ENCODE data around the gene PYGL. TPM values are rescaled to one million over a fixed set of nuclear protein-coding genes. Genes with fewer than 3 reads are reported as not detected.

The PYGL gene
- polyA plus RNA-seq, 1 donor (not counting 4 experiments of a cell fraction or from before 2014, with no cell fraction given), result 331 TPM

- no peaks in the 10 kb centered on the region for H3K9me1 ChIP-seq (ENCODE audit: control insufficient read depth, extremely low read depth, insufficient read depth, low read length)
- H4K20me1 ChIP-seq (ENCODE audit: control insufficient read depth, extremely low read depth, insufficient read depth, low read length), result no peaks in the 10 kb centered on the region
- H3K79me2 ChIP-seq (ENCODE audit: control insufficient read depth, insufficient read depth, low read length), result peaks cover 55% of the 10 kb centered on the region
- DNase-seq (ENCODE audit: low read depth, low spot score), result no peak
- peaks cover 52% of the 10 kb centered on the region for H3K4me1 ChIP-seq (ENCODE audit: control insufficient read depth, extremely low read depth, insufficient read depth, low read length)
- no peak overlapping the region for H3K9ac ChIP-seq (ENCODE audit: control insufficient read depth, extremely low read depth, insufficient read depth, low read length)
- peak; percentile 83 for FAIRE-seq
- no peaks in the 10 kb centered on the region for H3K9me3 ChIP-seq (ENCODE audit: control insufficient read depth, low read depth, low read length)
- peak overlapping the region; percentile 61 for H3K27ac ChIP-seq (ENCODE audit: control insufficient read depth, insufficient read depth, low read length)
- H3K4me2 ChIP-seq (ENCODE audit: control insufficient read depth, extremely low read depth, insufficient read depth, low read depth, low read length), result peak overlapping the region; percentile 89
- dilution Hi-C loops (cut with MboI; ENCODE audit: extremely low pct_ligation_motif_present, low sequenced_read_pairs), result no loop called here
- H3K36me3 ChIP-seq (ENCODE audit: control insufficient read depth in 2 of 2, extremely low read depth in 1 of 2, insufficient read depth in 2 of 2, low read length in 2 of 2), result peaks cover 2 to 13% of the 10 kb centered on the region in 2 experiments
- H3K4me3 ChIP-seq (ENCODE audit: control insufficient read depth in 2 of 3, extremely low read depth in 1 of 3, insufficient read depth in 2 of 3, low read depth in 1 of 3, low read length in 3 of 3), result peak overlapping the region in 1 of 3 experiments; percentile 46
- TF ChIP-seq EZH2 (IDR thresholded peaks at IDR 0.05; ENCODE audit: low read length) (no peak), CTCF (optimal IDR thresholded peaks at IDR 0.05 in 1 of 3, IDR thresholded peaks at IDR 0.05 in 1 of 3, conservative IDR thresholded peaks at IDR 0.05 in 1 of 3; ENCODE audit: extremely low read depth in 1 of 3, insufficient read depth in 2 of 3, low read length in 3 of 3) (no peak)
- H2AFZ ChIP-seq (ENCODE audit: control insufficient read depth, low read length), result no peak overlapping the region
- H3K27me3 ChIP-seq (ENCODE audit: control insufficient read depth, extremely low read depth, insufficient read depth, low read length), result no peaks in the 10 kb centered on the region
Observed at GRCh38 chr14:50941151-50941550, 3.1 kb downstream of the PYGL start.

GRCh38 chr14:50937800-50938199 is 6.5 kb downstream of the PYGL start:
- Histone ChIP-seq H3K4me2 (ENCODE audit: control insufficient read depth, extremely low read depth, insufficient read depth, low read depth, low read length) (peak overlapping the region; percentile 81), H3K36me3 (ENCODE audit: control insufficient read depth in 2 of 2, extremely low read depth in 1 of 2, insufficient read depth in 2 of 2, low read length in 2 of 2) (peaks cover 9 to 30% of the 10 kb centered on the region in 2 experiments), H2AFZ (ENCODE audit: control insufficient read depth, low read length) (no peak overlapping the region), H3K27ac (ENCODE audit: control insufficient read depth, insufficient read depth, low read length) (peak overlapping the region; percentile 59), H4K20me1 (ENCODE audit: control insufficient read depth, extremely low read depth, insufficient read depth, low read length) (no peaks in the 10 kb centered on the region), H3K79me2 (ENCODE audit: control insufficient read depth, insufficient read depth, low read length) (peaks cover 60% of the 10 kb centered on the region), H3K9me3 (ENCODE audit: control insufficient read depth, low read depth, low read length) (no peaks in the 10 kb centered on the region), H3K9me1 (ENCODE audit: control insufficient read depth, extremely low read depth, insufficient read depth, low read length) (no peaks in the 10 kb centered on the region), H3K4me3 (ENCODE audit: control insufficient read depth in 2 of 3, extremely low read depth in 1 of 3, insufficient read depth in 2 of 3, low read depth in 1 of 3, low read length in 3 of 3) (no peak overlapping the region), H3K27me3 (ENCODE audit: control insufficient read depth, extremely low read depth, insufficient read depth, low read length) (no peaks in the 10 kb centered on the region), H3K9ac (ENCODE audit: control insufficient read depth, extremely low read depth, insufficient read depth, low read length) (peak overlapping the region; percentile 19), H3K4me1 (ENCODE audit: control insufficient read depth, extremely low read depth, insufficient read depth, low read length) (peaks cover 52% of the 10 kb centered on the region)
- DNase-seq (ENCODE audit: low read depth, low spot score) (no peak), FAIRE-seq (no peak)
- dilution Hi-C loops (cut with MboI; ENCODE audit: extremely low pct_ligation_motif_present, low sequenced_read_pairs), result no loop called here
- TF ChIP-seq CTCF (optimal IDR thresholded peaks at IDR 0.05 in 1 of 3, IDR thresholded peaks at IDR 0.05 in 1 of 3, conservative IDR thresholded peaks at IDR 0.05 in 1 of 3; ENCODE audit: extremely low read depth in 1 of 3, insufficient read depth in 2 of 3, low read length in 3 of 3) (no peak), EZH2 (IDR thresholded peaks at IDR 0.05; ENCODE audit: low read length) (no peak)
